ENCODE measurements around the gene UNKL.

UNKL gene

GRCh38 chr16:1378804-1379303 is 35.6 kb downstream of the UNKL start:
- DNase-seq = peak in 39 of 58 donors; percentile 3 to 75 (median 28)

- DNase-seq = no peak
These were observed 36.3 kb downstream of the UNKL start for GRCh38 chr16:1378087-1378803.

GRCh38 chr16:1377406-1378010 is 37.0 kb downstream of the UNKL start:
- peak in 47 of 58 donors; percentile 4 to 87 (median 50) for DNase-seq

GRCh38 chr16:1375741-1376410 is 38.6 kb downstream of the UNKL start:
- DNase-seq = peak in 1 of 58 donors; percentile 8

GRCh38 chr16:1375298-1375640 is 39.2 kb downstream of the UNKL start:
- no peak for DNase-seq

GRCh38 chr16:1374418-1375297 is 39.8 kb downstream of the UNKL start:
- DNase-seq = no peak

- DNase-seq = no peak
These were observed 42.1 kb downstream of the UNKL start for GRCh38 chr16:1372292-1372950.

- no peak for DNase-seq
These were observed 43.2 kb downstream of the UNKL start for GRCh38 chr16:1371054-1371978.

GRCh38 chr16:1367486-1368174 is 46.9 kb downstream of the UNKL start:
- DNase-seq = no peak

GRCh38 chr16:1366712-1367299 is 47.7 kb downstream of the UNKL start:
- no peak for DNase-seq

GRCh38 chr16:1366060-1366711 is 48.3 kb downstream of the UNKL start:
- DNase-seq = no peak

GRCh38 chr16:1364510-1364909 is 50.0 kb downstream of the UNKL start:
- no peak for DNase-seq

GRCh38 chr16:1363501-1364041 is 50.9 kb downstream of the UNKL start:
- DNase-seq = peak in 12 of 58 donors; percentile 2 to 54 (median 25)

- no peak for DNase-seq
These were observed 51.7 kb downstream of the UNKL start for GRCh38 chr16:1362807-1363206.

- no peak for DNase-seq
These were observed 52.7 kb downstream of the UNKL start for GRCh38 chr16:1361685-1362360.

- no peak for DNase-seq
These were observed 56.5 kb downstream of the UNKL start for GRCh38 chr16:1357906-1358566.

Data from anterior cingulate cortex (tissue), 58 donors.